Measurements from ENCODE around the gene MMP24.
"Not testable (repeated sequence)": the region's sequence is repeated elsewhere in the genome, so short reads cannot be mapped to it uniquely, and the experiment has no call there.

The MMP24 gene

GRCh38 chr20:35223941-35224340 is 2.5 kb upstream of the MMP24 start:
- DNase-seq, result no peak

GRCh38 chr20:35224536-35224935 is 2.0 kb upstream of the MMP24 start:
- no peak for DNase-seq

- DNase-seq, result no peak
These were observed 968 bp upstream of the MMP24 start for GRCh38 chr20:35225319-35226125.

- peak; percentile 28 for DNase-seq
These were observed 593 bp downstream of the MMP24 start for GRCh38 chr20:35226884-35227681.

GRCh38 chr20:35232575-35232974 is 6.1 kb downstream of the MMP24 start:
- DNase-seq, result no peak

- DNase-seq, result no peak
These were observed 9.4 kb downstream of the MMP24 start for GRCh38 chr20:35235881-35236280.

- DNase-seq, result no peak
These were observed 11.0 kb downstream of the MMP24 start for GRCh38 chr20:35237486-35237885.

GRCh38 chr20:35238170-35238569 is 11.7 kb downstream of the MMP24 start:
- no peak for DNase-seq

- no peak for DNase-seq
These were observed 12.2 kb downstream of the MMP24 start for GRCh38 chr20:35238735-35239134.

GRCh38 chr20:35240083-35240810 is 13.8 kb downstream of the MMP24 start:
- DNase-seq, result no peak

GRCh38 chr20:35240811-35241293 is 14.4 kb downstream of the MMP24 start:
- no peak for DNase-seq

GRCh38 chr20:35243317-35243716 is 16.8 kb downstream of the MMP24 start:
- DNase-seq, result no peak

- DNase-seq, result no peak
These were observed 17.5 kb downstream of the MMP24 start for GRCh38 chr20:35243986-35244385.

GRCh38 chr20:35246723-35247122 is 20.2 kb downstream of the MMP24 start:
- no peak for DNase-seq

GRCh38 chr20:35248641-35249475 is 22.4 kb downstream of the MMP24 start:
- no peak for DNase-seq

GRCh38 chr20:35251613-35251940 is 25.1 kb downstream of the MMP24 start:
- no peak for DNase-seq

- peak; percentile 55 for DNase-seq
These were observed 25.6 kb downstream of the MMP24 start for GRCh38 chr20:35252037-35252461.

- not testable (repeated sequence) for DNase-seq
These were observed 26.1 kb downstream of the MMP24 start for GRCh38 chr20:35252598-35252997.

GRCh38 chr20:35253010-35253409 is 26.5 kb downstream of the MMP24 start:
- no peak for DNase-seq

GRCh38 chr20:35254448-35254999 is 28.0 kb downstream of the MMP24 start:
- DNase-seq, result no peak

GRCh38 chr20:35257175-35257909 is 30.9 kb downstream of the MMP24 start:
- DNase-seq, result no peak

Data from CD4-positive, alpha-beta T cell treated with Interleukin-10 for 1 hour (primary cell).